HG03196 (cell line): ENCODE data around the gene FRMD4B.

Experiments
- ATAC-seq: cut with Tn5 transposase; IDR thresholded peaks from one replicate; pipeline ENCODE4 v1.9.1; 2021; ENCODE audit not compliant: unreplicated experiment

FRMD4B gene

GRCh38 chr3:69385723-69386555, at the start of gene FRMD4B:
Gene FRMD4B (minus strand): TSS chr3:69386088. CDS start chr3:69385989, 99 bp downstream.
- ATAC-seq, result no peak

GRCh38 chr3:69433969-69434325, 48.1 kb upstream of the FRMD4B start:
- ATAC-seq, result no peak

- no peak for ATAC-seq
These were observed 47.5 kb upstream of the FRMD4B start for GRCh38 chr3:69433121-69433968.

- no peak for ATAC-seq
These were observed 42.9 kb upstream of the FRMD4B start for GRCh38 chr3:69428657-69429255.

GRCh38 chr3:69426967-69427304, 41.0 kb upstream of the FRMD4B start:
- no peak for ATAC-seq

- ATAC-seq, result no peak
These were observed 40.5 kb upstream of the FRMD4B start for GRCh38 chr3:69426291-69426966.

- ATAC-seq, result peak; percentile 72
These were observed 39.4 kb upstream of the FRMD4B start for GRCh38 chr3:69425249-69425648.

GRCh38 chr3:69423463-69424155, 37.7 kb upstream of the FRMD4B start:
- ATAC-seq, result no peak

- no peak for ATAC-seq
These were observed 36.9 kb upstream of the FRMD4B start for GRCh38 chr3:69422751-69423150.

- ATAC-seq, result no peak
These were observed 35.1 kb upstream of the FRMD4B start for GRCh38 chr3:69420781-69421520.

- no peak for ATAC-seq
These were observed 33.4 kb upstream of the FRMD4B start for GRCh38 chr3:69419276-69419675.

- no peak for ATAC-seq
These were observed 31.7 kb upstream of the FRMD4B start for GRCh38 chr3:69417541-69418078.

- no peak for ATAC-seq
These were observed 27.8 kb upstream of the FRMD4B start for GRCh38 chr3:69413551-69414207.

- no peak for ATAC-seq
These were observed 25.5 kb upstream of the FRMD4B start for GRCh38 chr3:69411346-69411745.

- ATAC-seq, result peak; percentile 96
These were observed 24.4 kb upstream of the FRMD4B start for GRCh38 chr3:69410301-69410700.

GRCh38 chr3:69409831-69410230, 23.9 kb upstream of the FRMD4B start:
- ATAC-seq, result no peak

- no peak for ATAC-seq
These were observed 23.1 kb upstream of the FRMD4B start for GRCh38 chr3:69409011-69409410.

- no peak for ATAC-seq
These were observed 22.7 kb upstream of the FRMD4B start for GRCh38 chr3:69408542-69408941.

GRCh38 chr3:69407908-69408307, 22.0 kb upstream of the FRMD4B start:
- ATAC-seq, result no peak
